Vagina (tissue), 2 donors: Measurements from ENCODE around the gene MGME1. TPM values are rescaled to one million over a fixed set of nuclear protein-coding genes. Genes with fewer than 3 reads are reported as not detected.

ENCODE experiments used
- DNase-seq, 2 donors: peaks; one replicate each; pipeline ENCODE4 v3.0.0-alpha.2; 2017; ENCODE audit errors: extremely low spot score in 2 of 2
- H3K27ac ChIP-seq: fragments of 200-600 bp; sonication (generic); one replicate; pipeline ENCODE4 v1.5.1; 2019
- H3K27me3 ChIP-seq: fragments of 200-600 bp; sonication (generic); one replicate; pipeline ENCODE4 v1.5.1; 2019
- H3K36me3 ChIP-seq, 2 donors: fragments of 200-600 bp; sonication (generic); one replicate each; pipeline ENCODE4 v1.5.1; 2017 to 2019
- H3K4me1 ChIP-seq: fragments of 200-600 bp; sonication (generic); one replicate; pipeline ENCODE4 v1.5.1; 2019
- H3K4me3 ChIP-seq, 2 donors: fragments of 200-600 bp; sonication (generic); 1 replicate in 1 of 2; 2 replicates in 1 of 2; pipeline ENCODE4 v1.5.1; 2016 to 2019
- H3K9me3 ChIP-seq: fragments of 200-600 bp; sonication (generic); one replicate; pipeline ENCODE4 v1.5.1; 2019
- CTCF ChIP-seq, 3 experiments: fragments of 450-650 bp in 2 of 3; fragments of 200-600 bp in 1 of 3; sonication (generic) in 1 of 3; IDR thresholded peaks; one replicate each; pipeline ENCODE4 v1.5.1; 2017 to 2019; ENCODE audit warnings: antibody characterized with exemption in 3 of 3, mild to moderate bottlenecking in 2 of 3, moderate library complexity in 2 of 3
- POLR2A ChIP-seq, 2 donors: fragments of 450-650 bp; IDR thresholded peaks; one replicate each; pipeline ENCODE4 v1.6.1; 2017; ENCODE audit warnings: antibody characterized with exemption in 2 of 2, mild to moderate bottlenecking in 2 of 2, moderate library complexity in 2 of 2
- POLR2AphosphoS5 ChIP-seq, 2 donors: sonication (generic); formaldehyde crosslinking; IDR thresholded peaks; one replicate each; pipeline ENCODE4 v1.9.0; 2017; ENCODE audit warnings: antibody characterized with exemption in 2 of 2, mild to moderate bottlenecking in 2 of 2, low read depth in 1 of 2; ENCODE audit not compliant: insufficient read depth in 1 of 2
- intact Hi-C: fragments of 100-400 bp; cut with DNase I; formaldehyde crosslinking; loops from one replicate; pipeline ENCODE4 v1.15.1; 2023
- total RNA-seq: library from RNA; depleted of rRNA; stranded (reverse); fragments of >200 nt; gene quantifications from one replicate; pipeline ENCODE4 v1.2.3, GENCODE V29; 2016

MGME1 gene
- total RNA-seq, 1 donor from 2014 or later: 8.6 TPM

- H3K27ac ChIP-seq: no peak overlapping the region
- no peaks in the 10 kb centered on the region for H3K27me3 ChIP-seq
- no peak overlapping the region for H3K4me3 ChIP-seq
- H3K9me3 ChIP-seq: no peaks in the 10 kb centered on the region
- H3K36me3 ChIP-seq: no peaks in the 10 kb centered on the region
- TF ChIP-seq POLR2A (IDR thresholded peaks at IDR 0.05) (no peak), POLR2AphosphoS5 (IDR thresholded peaks at IDR 0.05; ENCODE audit: insufficient read depth in 1 of 2, low read depth in 1 of 2) (no peak), CTCF (IDR thresholded peaks at IDR 0.05) (no peak)
- no peaks in the 10 kb centered on the region for H3K4me1 ChIP-seq
- intact Hi-C loops: no loop called here
- DNase-seq: no peak
These were observed 43.3 kb downstream of the MGME1 start for GRCh38 chr20:18011951-18012645.

- TF ChIP-seq POLR2A (IDR thresholded peaks at IDR 0.05) (no peak), CTCF (IDR thresholded peaks at IDR 0.05) (no peak), POLR2AphosphoS5 (IDR thresholded peaks at IDR 0.05; ENCODE audit: insufficient read depth in 1 of 2, low read depth in 1 of 2) (no peak)
- Histone ChIP-seq H3K27me3 (no peaks in the 10 kb centered on the region), H3K27ac (no peak overlapping the region), H3K36me3 (no peaks in the 10 kb centered on the region), H3K4me1 (no peaks in the 10 kb centered on the region), H3K4me3 (no peak overlapping the region), H3K9me3 (no peaks in the 10 kb centered on the region)
- intact Hi-C loops: no loop called here
- DNase-seq: no peak
These were observed 44.1 kb downstream of the MGME1 start for GRCh38 chr20:18012901-18013300.

- no peak overlapping the region for H3K4me3 ChIP-seq
- DNase-seq: no peak
- H3K27me3 ChIP-seq: no peaks in the 10 kb centered on the region
- H3K27ac ChIP-seq: no peak overlapping the region
- no peaks in the 10 kb centered on the region for H3K4me1 ChIP-seq
- H3K36me3 ChIP-seq: no peaks in the 10 kb centered on the region
- no peak for TF ChIP-seq POLR2A (IDR thresholded peaks at IDR 0.05)
- no peaks in the 10 kb centered on the region for H3K9me3 ChIP-seq
- intact Hi-C loops: no loop called here
These were observed 45.6 kb downstream of the MGME1 start for GRCh38 chr20:18014411-18014810.

GRCh38 chr20:18016772-18017171 is 48.0 kb downstream of the MGME1 start:
- intact Hi-C loops: no loop called here
- Histone ChIP-seq H3K27me3 (no peaks in the 10 kb centered on the region), H3K4me3 (no peak overlapping the region), H3K9me3 (no peaks in the 10 kb centered on the region), H3K27ac (no peak overlapping the region), H3K4me1 (no peaks in the 10 kb centered on the region), H3K36me3 (no peaks in the 10 kb centered on the region)
- no peak for DNase-seq
- TF ChIP-seq POLR2A (IDR thresholded peaks at IDR 0.05) (no peak), CTCF (IDR thresholded peaks at IDR 0.05) (no peak), POLR2AphosphoS5 (IDR thresholded peaks at IDR 0.05; ENCODE audit: insufficient read depth in 1 of 2, low read depth in 1 of 2) (no peak)

DNA sequence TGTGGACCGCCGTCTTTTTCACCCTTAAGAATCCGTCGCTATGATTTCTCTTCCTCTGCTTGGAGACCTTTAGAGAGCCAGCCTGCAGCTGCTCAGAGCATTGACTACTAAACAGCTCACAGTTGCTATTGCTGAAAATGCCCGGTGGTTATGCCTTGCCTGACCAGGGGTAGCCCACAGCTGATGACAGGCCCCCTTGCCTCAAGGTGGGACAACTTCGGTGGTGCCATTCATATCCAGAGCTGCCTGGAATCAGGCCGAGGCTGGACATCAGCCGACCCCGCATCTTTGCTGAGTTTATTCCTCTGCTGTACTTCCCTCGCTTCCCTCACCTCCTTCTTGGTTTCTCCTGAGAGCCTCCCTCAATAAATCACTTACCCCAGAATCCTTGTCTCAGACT is 49.3 kb downstream of the MGME1 start:
- TF ChIP-seq POLR2A (IDR thresholded peaks at IDR 0.05) (no peak), CTCF (IDR thresholded peaks at IDR 0.05) (no peak), POLR2AphosphoS5 (IDR thresholded peaks at IDR 0.05; ENCODE audit: insufficient read depth in 1 of 2, low read depth in 1 of 2) (no peak)
- no peaks in the 10 kb centered on the region for H3K27me3 ChIP-seq
- H3K4me1 ChIP-seq: no peaks in the 10 kb centered on the region
- H3K36me3 ChIP-seq: no peaks in the 10 kb centered on the region
- no peaks in the 10 kb centered on the region for H3K9me3 ChIP-seq
- H3K27ac ChIP-seq: no peak overlapping the region
- H3K4me3 ChIP-seq: no peak overlapping the region
- intact Hi-C loops: no loop called here
- DNase-seq: no peak
